HepG2 (cell line): ENCODE results near the gene SHC1. TPM values are rescaled to one million over a fixed set of nuclear protein-coding genes. Genes with fewer than 3 reads are reported as not detected.

Source experiments
- BORCS8-MEF2B ChIP-seq: sonication (generic); formaldehyde crosslinking; IDR thresholded peaks from 2 replicates; pipeline ENCODE4 v1.8.0; 2022; ENCODE audit warnings: mild to moderate bottlenecking, missing genetic modification reagents
- CC2D1A ChIP-seq: sonication (generic); formaldehyde crosslinking; IDR thresholded peaks from 2 replicates; pipeline ENCODE4 v1.8.1; 2023; ENCODE audit warnings: mild to moderate bottlenecking, missing genetic modification reagents
- GABPA ChIP-seq, 2 experiments: IDR thresholded peaks; 2 replicates each; pipeline ENCODE4 v1.6.1; 2011 to 2016; ENCODE audit warnings: low read depth in 2 of 2, low read length in 1 of 2, missing biosample characterization in 1 of 2, missing genetic modification characterization in 1 of 2
- HMGA1 ChIP-seq: sonication (generic); formaldehyde crosslinking; conservative IDR thresholded peaks from 2 replicates; pipeline ENCODE4 v1.4.0; 2020; ENCODE audit warnings: missing genetic modification reagents
- HNRNPL ChIP-seq: fragments of 200-400 bp; formaldehyde crosslinking; IDR thresholded peaks from 2 replicates; pipeline ENCODE4 v1.6.1; 2017; ENCODE audit warnings: mild to moderate bottlenecking, low read depth, low read length
- MBNL3 ChIP-seq: fragments of 250-450 bp; sonication (Bioruptor Pico); conservative IDR thresholded peaks from 2 replicates; pipeline ENCODE4 v1.8.0; 2022; ENCODE audit warnings: mild to moderate bottlenecking, inconsistent platforms
- MIXL1 ChIP-seq: IDR thresholded peaks from 2 replicates; pipeline ENCODE4 v1.6.1; 2016
- MNT ChIP-seq: fragments of 450-650 bp; IDR thresholded peaks from 2 replicates; pipeline ENCODE4 v1.6.1; 2016
- MTA3 ChIP-seq: sonication (generic); formaldehyde crosslinking; IDR thresholded peaks from 2 replicates; pipeline ENCODE4 v1.4.0; 2020; ENCODE audit warnings: missing genetic modification reagents
- MXD4 ChIP-seq: IDR thresholded peaks from 2 replicates; pipeline ENCODE4 v1.6.1; 2016; ENCODE audit warnings: mild to moderate bottlenecking, missing biosample characterization, missing genetic modification reagents
- NFE2L2 ChIP-seq: fragments of 150-350 bp; IDR thresholded peaks from 2 replicates; pipeline ENCODE4 v1.6.1; 2014; ENCODE audit warnings: low read length
- NKX3-1 ChIP-seq: sonication (generic); formaldehyde crosslinking; IDR thresholded peaks from 2 replicates; pipeline ENCODE4 v1.5.0; 2020; ENCODE audit warnings: missing genetic modification reagents
- PAXIP1 ChIP-seq: sonication (generic); formaldehyde crosslinking; conservative IDR thresholded peaks from 2 replicates; pipeline ENCODE4 v1.4.0; 2020; ENCODE audit warnings: mild to moderate bottlenecking, missing genetic modification reagents, moderate library complexity
- POLR2A ChIP-seq, 2 experiments: IDR thresholded peaks; 2 replicates each; pipeline ENCODE4 v1.6.1; 2011; ENCODE audit warnings: low read depth in 2 of 2, low read length in 2 of 2, mild to moderate bottlenecking in 1 of 2, moderate library complexity in 1 of 2; ENCODE audit not compliant: insufficient read depth in 1 of 2
- POLR2AphosphoS2 ChIP-seq: IDR thresholded peaks from 2 replicates; pipeline ENCODE4 v1.6.1; 2011; ENCODE audit warnings: low read depth, low read length, improper control_type of control experiment
- RFXANK ChIP-seq: IDR thresholded peaks from 2 replicates; pipeline ENCODE4 v1.6.1; 2016
- USF2 ChIP-seq, 2 experiments: sonication (generic) in 1 of 2; formaldehyde crosslinking in 1 of 2; IDR thresholded peaks; 2 replicates each; pipeline versions ENCODE4 v1.5.1 to v1.6.1; 2011 to 2020; ENCODE audit warnings: borderline replicate concordance in 1 of 2, low read depth in 1 of 2, low read length in 1 of 2, mild to moderate bottlenecking in 1 of 2, missing genetic modification reagents in 1 of 2, moderate library complexity in 1 of 2
- ZNF34 ChIP-seq: sonication (generic); formaldehyde crosslinking; IDR thresholded peaks from 2 replicates; pipeline ENCODE4 v1.4.0; 2020; ENCODE audit warnings: mild to moderate bottlenecking, missing genetic modification reagents, borderline replicate concordance
- ZNF484 ChIP-seq: sonication (generic); formaldehyde crosslinking; IDR thresholded peaks from 2 replicates; pipeline ENCODE4 v1.5.1; 2020; ENCODE audit warnings: mild to moderate bottlenecking, low read depth, missing genetic modification reagents, borderline replicate concordance
- ZNF660 ChIP-seq: sonication (generic); formaldehyde crosslinking; IDR thresholded peaks from 2 replicates; pipeline ENCODE4 v1.5.1; 2020; ENCODE audit warnings: mild to moderate bottlenecking, low read depth, missing genetic modification reagents, borderline replicate concordance
- ZNF704 ChIP-seq: sonication (generic); formaldehyde crosslinking; IDR thresholded peaks from 2 replicates; pipeline ENCODE4 v1.8.1; 2023; ENCODE audit warnings: mild to moderate bottlenecking, inconsistent platforms, moderate library complexity, missing genetic modification reagents, borderline replicate concordance
- ZNF878 ChIP-seq: sonication (generic); formaldehyde crosslinking; IDR thresholded peaks from 2 replicates; pipeline ENCODE4 v1.8.1; 2023; ENCODE audit warnings: mild to moderate bottlenecking, missing genetic modification reagents, moderate library complexity
- polyA plus RNA-seq, 8 experiments: library from polyadenylated mRNA; depleted of rRNA in 3 of 8; stranded (reverse) in 7 of 8; unstranded in 1 of 8; fragments of >200 nt; fragmentation: Illumina TruSeq in 4 of 8; extraction: Trizol in 4 of 8; gene quantifications; 2 replicates each; pipeline versions ENCODE4 v1.2.1 to v1.2.3, GENCODE V29; 2011 to 2016; ENCODE audit warnings: low read depth in 4 of 8, missing spikeins in 1 of 8, mixed read lengths in 1 of 8; ENCODE audit not compliant: insufficient read depth in 1 of 8
- total RNA-seq, 5 experiments: library from RNA; depleted of rRNA; stranded (reverse); fragments of >200 nt; fragmentation: Illumina TruSeq; extraction: Trizol; gene quantifications; 2 replicates each; pipeline ENCODE4 v1.2.3, GENCODE V29; 2016; ENCODE audit warnings: low read depth in 1 of 5

SHC1 gene
- total and polyA plus RNA-seq, 2 of the 13 experiments (the other 11 are each of a cell fraction or from before 2014, with no cell fraction given): 52.0 to 137 TPM

GRCh38 chr1:154974102-154974807 lies 3.7 kb upstream of the SHC1 start, which contains the start of gene CKS1B (continued):
- TF ChIP-seq USF2 (IDR thresholded peaks at IDR 0.05; ENCODE audit: low read depth, low read length) (no peak), USF2 (CRISPR knock-in tag; IDR thresholded peaks at IDR 0.05; ENCODE audit: borderline replicate concordance) (0 out of 2 replicates have a peak, but pooled peaks have one; percentile 16), GABPA (IDR thresholded peaks at IDR 0.05; ENCODE audit: low read depth, low read length) (peak; percentile 70), GABPA (CRISPR knock-in tag; IDR thresholded peaks at IDR 0.05; ENCODE audit: low read depth) (peak; percentile 90), MIXL1 (no peak), NFE2L2 (no peak), CC2D1A (CRISPR knock-in tag) (peak; percentile 77; the same call in 1 of the 2 replicates), POLR2AphosphoS2 (peak; percentile 18; the same call in 1 of the 2 replicates), POLR2A (IDR thresholded peaks at IDR 0.05; ENCODE audit: insufficient read depth in 1 of 2, low read depth in 2 of 2, low read length in 2 of 2) (peak in 1 of 2 experiments; percentile 72; a peak in 2 of 4 replicates), RFXANK (CRISPR knock-in tag) (no peak), MTA3 (no peak), MBNL3 (CRISPR knock-in tag) (no peak), MXD4 (CRISPR knock-in tag) (peak; percentile 100), ZNF660 (CRISPR knock-in tag) (no peak), ZNF878 (CRISPR knock-in tag) (peak; percentile 87), BORCS8-MEF2B (CRISPR knock-in tag) (peak; percentile 91), HMGA1 (CRISPR knock-in tag) (no peak), PAXIP1 (CRISPR knock-in tag) (no peak), HNRNPL (no peak), ZNF34 (CRISPR knock-in tag) (no peak), MNT (peak; percentile 95), ZNF484 (no peak), ZNF704 (CRISPR knock-in tag) (peak; percentile 52; the same call in 1 of the 2 replicates), NKX3-1 (peak; percentile 17; the same call in 1 of the 2 replicates)
